ENCODE measurements around the gene TEC.

- TF ChIP-seq, protein P1, sequence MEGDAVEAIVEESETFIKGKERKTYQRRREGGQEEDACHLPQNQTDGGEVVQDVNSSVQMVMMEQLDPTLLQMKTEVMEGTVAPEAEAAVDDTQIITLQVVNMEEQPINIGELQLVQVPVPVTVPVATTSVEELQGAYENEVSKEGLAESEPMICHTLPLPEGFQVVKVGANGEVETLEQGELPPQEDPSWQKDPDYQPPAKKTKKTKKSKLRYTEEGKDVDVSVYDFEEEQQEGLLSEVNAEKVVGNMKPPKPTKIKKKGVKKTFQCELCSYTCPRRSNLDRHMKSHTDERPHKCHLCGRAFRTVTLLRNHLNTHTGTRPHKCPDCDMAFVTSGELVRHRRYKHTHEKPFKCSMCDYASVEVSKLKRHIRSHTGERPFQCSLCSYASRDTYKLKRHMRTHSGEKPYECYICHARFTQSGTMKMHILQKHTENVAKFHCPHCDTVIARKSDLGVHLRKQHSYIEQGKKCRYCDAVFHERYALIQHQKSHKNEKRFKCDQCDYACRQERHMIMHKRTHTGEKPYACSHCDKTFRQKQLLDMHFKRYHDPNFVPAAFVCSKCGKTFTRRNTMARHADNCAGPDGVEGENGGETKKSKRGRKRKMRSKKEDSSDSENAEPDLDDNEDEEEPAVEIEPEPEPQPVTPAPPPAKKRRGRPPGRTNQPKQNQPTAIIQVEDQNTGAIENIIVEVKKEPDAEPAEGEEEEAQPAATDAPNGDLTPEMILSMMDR (IDR thresholded peaks at IDR 0.05): no peak
- TF ChIP-seq ZFX (IDR thresholded peaks at IDR 0.05; ENCODE audit: borderline replicate concordance): no peak
Measured at GRCh38 chr4:48178931-48179330, 90.7 kb downstream of the TEC start.

Data from 22Rv1 (cell line).